GM12878 (cell line): ENCODE measurements around the gene PLEKHG2. TPM values are rescaled to one million over a fixed set of nuclear protein-coding genes. Genes with fewer than 3 reads are reported as not detected.

Experiments
- BHLHE40 ChIP-seq, 2 experiments: fragments of 450-650 bp in 1 of 2; IDR thresholded peaks; 2 replicates each; pipeline ENCODE4 v1.6.1; 2011 to 2017; ENCODE audit warnings: low read depth in 2 of 2, borderline replicate concordance in 1 of 2, improper control_type of control experiment in 1 of 2, low read length in 1 of 2, mild to moderate bottlenecking in 1 of 2
- CEBPB ChIP-seq, 2 experiments: fragments of 150-350 bp in 1 of 2; IDR thresholded peaks; 2 replicates each; pipeline ENCODE4 v1.6.1; 2012 to 2014; ENCODE audit warnings: low read depth in 2 of 2, low read length in 2 of 2, borderline replicate concordance in 1 of 2, inconsistent platforms in 1 of 2
- HDGF ChIP-seq: fragments of 450-650 bp; IDR thresholded peaks from 2 replicates; pipeline ENCODE4 v1.6.1; 2016; ENCODE audit warnings: antibody characterized with exemption
- KLF5 ChIP-seq: fragments of 450-650 bp; IDR thresholded peaks from 2 replicates; pipeline ENCODE4 v1.6.1; 2014; ENCODE audit warnings: mild to moderate bottlenecking; ENCODE audit not compliant: partially characterized antibody
- MEF2A ChIP-seq: IDR thresholded peaks from 2 replicates; pipeline ENCODE4 v1.6.1; 2011; ENCODE audit warnings: low read depth, mild to moderate bottlenecking, low read length, moderate library complexity; ENCODE audit not compliant: insufficient read depth
- MEF2B ChIP-seq: fragments of 450-650 bp; IDR thresholded peaks from 2 replicates; pipeline ENCODE4 v1.6.1; 2018; ENCODE audit warnings: mild to moderate bottlenecking, moderate library complexity; ENCODE audit not compliant: partially characterized antibody, poor library complexity, severe bottlenecking
- NR2C1 ChIP-seq: fragments of 450-650 bp; IDR thresholded peaks from 2 replicates; pipeline ENCODE4 v1.6.1; 2017; ENCODE audit warnings: antibody characterized with exemption, mild to moderate bottlenecking, moderate library complexity
- NR2F1 ChIP-seq: fragments of 450-650 bp; conservative IDR thresholded peaks from 2 replicates; pipeline ENCODE4 v1.6.1; 2017; ENCODE audit warnings: mild to moderate bottlenecking
- RUNX3 ChIP-seq: IDR thresholded peaks from 2 replicates; pipeline ENCODE4 v1.6.1; 2012; ENCODE audit warnings: low read length, inconsistent platforms
- SREBF2 ChIP-seq: IDR thresholded peaks from 2 replicates; pipeline ENCODE4 v1.6.1; 2012; ENCODE audit warnings: mild to moderate bottlenecking, low read length
- SRF ChIP-seq, 2 experiments: IDR thresholded peaks; 2 replicates each; pipeline ENCODE4 v1.6.1; 2011; ENCODE audit warnings: low read depth in 2 of 2, low read length in 2 of 2, mild to moderate bottlenecking in 1 of 2, moderate library complexity in 1 of 2
- TAF1 ChIP-seq: IDR thresholded peaks from 2 replicates; pipeline ENCODE4 v1.6.1; 2011; ENCODE audit warnings: mild to moderate bottlenecking, low read depth, low read length, borderline replicate concordance
- polyA plus RNA-seq, 11 experiments: library from polyadenylated mRNA; depleted of rRNA in 4 of 11; unstranded in 6 of 11; stranded (reverse) in 5 of 11; fragments of >200 nt; fragmentation: Nextera tagmentation in 4 of 11; fragmentation: Illumina TruSeq in 1 of 11; extraction: Ambion mirVana in 4 of 11; extraction: Trizol in 1 of 11; gene quantifications; 1 replicate in 1 of 11; 2 replicates in 10 of 11; pipeline versions ENCODE4 v1.2.1 to v1.2.3, GENCODE V29; 2011 to 2016; ENCODE audit warnings: inconsistent platforms in 2 of 11, missing spikeins in 2 of 11, low read depth in 1 of 11
- total RNA-seq, 4 experiments: library from RNA; depleted of rRNA in 3 of 4; stranded (reverse); fragments of >200 nt in 3 of 4; fragmentation: Illumina TruSeq in 1 of 4; extraction: Trizol in 1 of 4; gene quantifications; 2 replicates each; pipeline versions ENCODE4 v1.2.1 to v1.2.3, GENCODE V29; 2013 to 2021
- TF ChIP-seq, protein P1 (sequence below): fragments of 150-350 bp; IDR thresholded peaks from 2 replicates; pipeline ENCODE4 v1.6.1; 2016; ENCODE audit warnings: low read depth, low read length
- TF ChIP-seq, protein P2 (sequence below): fragments of 450-650 bp; IDR thresholded peaks from 2 replicates; pipeline ENCODE4 v1.6.1; 2016; ENCODE audit warnings: mild to moderate bottlenecking
- TF ChIP-seq, protein P3 (sequence below): fragments of 450-650 bp; IDR thresholded peaks from 2 replicates; pipeline ENCODE4 v1.6.1; 2017; ENCODE audit warnings: mild to moderate bottlenecking, moderate library complexity
- TF ChIP-seq, protein P4 (sequence below): fragments of 450-650 bp; IDR thresholded peaks from 2 replicates; pipeline ENCODE4 v1.6.1; 2016; ENCODE audit warnings: mild to moderate bottlenecking, moderate library complexity, borderline replicate concordance

The PLEKHG2 gene
- total and polyA plus RNA-seq, 10 of the 15 experiments (the other 5 are each of a cell fraction or from before 2014, with no cell fraction given) = 3.0 to 62.5 (median 17.2) TPM

DNA sequence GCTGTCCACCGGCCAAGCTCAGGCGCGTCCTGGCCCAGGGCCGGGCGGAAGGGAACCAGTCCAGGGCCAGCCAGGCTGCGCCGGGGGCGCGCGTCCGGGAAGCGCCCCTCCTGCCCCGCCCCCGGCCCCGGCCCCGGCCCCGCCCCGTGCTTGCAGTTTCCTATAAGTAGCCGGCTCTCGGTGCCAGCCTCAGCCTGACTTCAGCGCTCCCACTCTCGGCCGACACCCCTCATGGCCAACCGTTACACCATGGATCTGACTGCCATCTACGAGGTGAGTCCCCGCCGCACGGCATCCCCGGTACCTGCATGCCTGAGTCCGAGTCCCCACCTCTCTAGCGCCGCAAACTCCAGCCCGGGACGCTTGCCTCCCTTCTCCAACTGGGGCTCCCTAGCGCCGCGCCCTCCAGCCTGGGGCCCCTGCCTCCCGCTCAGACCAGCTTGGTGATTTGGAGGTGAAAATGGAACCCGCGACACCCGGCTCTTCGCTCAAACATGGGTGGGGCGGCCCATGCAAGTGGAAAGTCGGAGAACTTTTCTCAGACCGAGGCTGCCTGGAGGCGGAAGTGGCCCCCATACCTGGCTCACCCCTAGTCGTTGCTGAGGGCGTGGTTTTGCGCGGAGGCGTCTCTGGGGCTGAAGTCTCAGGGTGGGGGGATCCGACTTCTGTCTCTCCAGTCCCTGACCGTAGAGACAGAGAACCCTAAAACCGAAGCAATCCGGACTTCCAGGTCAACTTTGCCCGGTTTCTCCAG lies 5.6 kb upstream of the PLEKHG2 start, which contains the start of gene ZFP36 (continued):
- TF ChIP-seq, protein P1, sequence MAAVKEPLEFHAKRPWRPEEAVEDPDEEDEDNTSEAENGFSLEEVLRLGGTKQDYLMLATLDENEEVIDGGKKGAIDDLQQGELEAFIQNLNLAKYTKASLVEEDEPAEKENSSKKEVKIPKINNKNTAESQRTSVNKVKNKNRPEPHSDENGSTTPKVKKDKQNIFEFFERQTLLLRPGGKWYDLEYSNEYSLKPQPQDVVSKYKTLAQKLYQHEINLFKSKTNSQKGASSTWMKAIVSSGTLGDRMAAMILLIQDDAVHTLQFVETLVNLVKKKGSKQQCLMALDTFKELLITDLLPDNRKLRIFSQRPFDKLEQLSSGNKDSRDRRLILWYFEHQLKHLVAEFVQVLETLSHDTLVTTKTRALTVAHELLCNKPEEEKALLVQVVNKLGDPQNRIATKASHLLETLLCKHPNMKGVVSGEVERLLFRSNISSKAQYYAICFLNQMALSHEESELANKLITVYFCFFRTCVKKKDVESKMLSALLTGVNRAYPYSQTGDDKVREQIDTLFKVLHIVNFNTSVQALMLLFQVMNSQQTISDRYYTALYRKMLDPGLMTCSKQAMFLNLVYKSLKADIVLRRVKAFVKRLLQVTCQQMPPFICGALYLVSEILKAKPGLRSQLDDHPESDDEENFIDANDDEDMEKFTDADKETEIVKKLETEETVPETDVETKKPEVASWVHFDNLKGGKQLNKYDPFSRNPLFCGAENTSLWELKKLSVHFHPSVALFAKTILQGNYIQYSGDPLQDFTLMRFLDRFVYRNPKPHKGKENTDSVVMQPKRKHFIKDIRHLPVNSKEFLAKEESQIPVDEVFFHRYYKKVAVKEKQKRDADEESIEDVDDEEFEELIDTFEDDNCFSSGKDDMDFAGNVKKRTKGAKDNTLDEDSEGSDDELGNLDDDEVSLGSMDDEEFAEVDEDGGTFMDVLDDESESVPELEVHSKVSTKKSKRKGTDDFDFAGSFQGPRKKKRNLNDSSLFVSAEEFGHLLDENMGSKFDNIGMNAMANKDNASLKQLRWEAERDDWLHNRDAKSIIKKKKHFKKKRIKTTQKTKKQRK = no peak
- TF ChIP-seq KLF5 (peak; percentile 21), MEF2A (no peak), RUNX3 (no peak), TAF1 (peak; percentile 42; the same call in 1 of the 2 replicates), SREBF2 (no peak), CEBPB (IDR thresholded peaks at IDR 0.05; ENCODE audit: borderline replicate concordance in 1 of 2, low read depth in 2 of 2, low read length in 2 of 2) (no peak), SRF (IDR thresholded peaks at IDR 0.05; ENCODE audit: low read depth in 2 of 2, low read length in 2 of 2) (peak; percentile 97 to 98), NR2F1 (no peak), BHLHE40 (IDR thresholded peaks at IDR 0.05; ENCODE audit: borderline replicate concordance in 1 of 2, low read depth in 2 of 2, low read length in 1 of 2) (peak; percentile 48 to 59; a peak in 3 of 4 replicates), HDGF (no peak), NR2C1 (no peak), MEF2B (no peak)
- TF ChIP-seq, protein P2, sequence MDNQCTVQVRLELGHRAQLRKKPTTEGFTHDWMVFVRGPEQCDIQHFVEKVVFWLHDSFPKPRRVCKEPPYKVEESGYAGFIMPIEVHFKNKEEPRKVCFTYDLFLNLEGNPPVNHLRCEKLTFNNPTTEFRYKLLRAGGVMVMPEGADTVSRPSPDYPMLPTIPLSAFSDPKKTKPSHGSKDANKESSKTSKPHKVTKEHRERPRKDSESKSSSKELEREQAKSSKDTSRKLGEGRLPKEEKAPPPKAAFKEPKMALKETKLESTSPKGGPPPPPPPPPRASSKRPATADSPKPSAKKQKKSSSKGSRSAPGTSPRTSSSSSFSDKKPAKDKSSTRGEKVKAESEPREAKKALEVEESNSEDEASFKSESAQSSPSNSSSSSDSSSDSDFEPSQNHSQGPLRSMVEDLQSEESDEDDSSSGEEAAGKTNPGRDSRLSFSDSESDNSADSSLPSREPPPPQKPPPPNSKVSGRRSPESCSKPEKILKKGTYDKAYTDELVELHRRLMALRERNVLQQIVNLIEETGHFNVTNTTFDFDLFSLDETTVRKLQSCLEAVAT = peak; percentile 99
- TF ChIP-seq, protein P3, sequence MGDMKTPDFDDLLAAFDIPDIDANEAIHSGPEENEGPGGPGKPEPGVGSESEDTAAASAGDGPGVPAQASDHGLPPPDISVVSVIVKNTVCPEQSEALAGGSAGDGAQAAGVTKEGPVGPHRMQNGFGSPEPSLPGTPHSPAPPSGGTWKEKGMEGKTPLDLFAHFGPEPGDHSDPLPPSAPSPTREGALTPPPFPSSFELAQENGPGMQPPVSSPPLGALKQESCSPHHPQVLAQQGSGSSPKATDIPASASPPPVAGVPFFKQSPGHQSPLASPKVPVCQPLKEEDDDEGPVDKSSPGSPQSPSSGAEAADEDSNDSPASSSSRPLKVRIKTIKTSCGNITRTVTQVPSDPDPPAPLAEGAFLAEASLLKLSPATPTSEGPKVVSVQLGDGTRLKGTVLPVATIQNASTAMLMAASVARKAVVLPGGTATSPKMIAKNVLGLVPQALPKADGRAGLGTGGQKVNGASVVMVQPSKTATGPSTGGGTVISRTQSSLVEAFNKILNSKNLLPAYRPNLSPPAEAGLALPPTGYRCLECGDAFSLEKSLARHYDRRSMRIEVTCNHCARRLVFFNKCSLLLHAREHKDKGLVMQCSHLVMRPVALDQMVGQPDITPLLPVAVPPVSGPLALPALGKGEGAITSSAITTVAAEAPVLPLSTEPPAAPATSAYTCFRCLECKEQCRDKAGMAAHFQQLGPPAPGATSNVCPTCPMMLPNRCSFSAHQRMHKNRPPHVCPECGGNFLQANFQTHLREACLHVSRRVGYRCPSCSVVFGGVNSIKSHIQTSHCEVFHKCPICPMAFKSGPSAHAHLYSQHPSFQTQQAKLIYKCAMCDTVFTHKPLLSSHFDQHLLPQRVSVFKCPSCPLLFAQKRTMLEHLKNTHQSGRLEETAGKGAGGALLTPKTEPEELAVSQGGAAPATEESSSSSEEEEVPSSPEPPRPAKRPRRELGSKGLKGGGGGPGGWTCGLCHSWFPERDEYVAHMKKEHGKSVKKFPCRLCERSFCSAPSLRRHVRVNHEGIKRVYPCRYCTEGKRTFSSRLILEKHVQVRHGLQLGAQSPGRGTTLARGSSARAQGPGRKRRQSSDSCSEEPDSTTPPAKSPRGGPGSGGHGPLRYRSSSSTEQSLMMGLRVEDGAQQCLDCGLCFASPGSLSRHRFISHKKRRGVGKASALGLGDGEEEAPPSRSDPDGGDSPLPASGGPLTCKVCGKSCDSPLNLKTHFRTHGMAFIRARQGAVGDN = peak; percentile 99
- TF ChIP-seq, protein P4, sequence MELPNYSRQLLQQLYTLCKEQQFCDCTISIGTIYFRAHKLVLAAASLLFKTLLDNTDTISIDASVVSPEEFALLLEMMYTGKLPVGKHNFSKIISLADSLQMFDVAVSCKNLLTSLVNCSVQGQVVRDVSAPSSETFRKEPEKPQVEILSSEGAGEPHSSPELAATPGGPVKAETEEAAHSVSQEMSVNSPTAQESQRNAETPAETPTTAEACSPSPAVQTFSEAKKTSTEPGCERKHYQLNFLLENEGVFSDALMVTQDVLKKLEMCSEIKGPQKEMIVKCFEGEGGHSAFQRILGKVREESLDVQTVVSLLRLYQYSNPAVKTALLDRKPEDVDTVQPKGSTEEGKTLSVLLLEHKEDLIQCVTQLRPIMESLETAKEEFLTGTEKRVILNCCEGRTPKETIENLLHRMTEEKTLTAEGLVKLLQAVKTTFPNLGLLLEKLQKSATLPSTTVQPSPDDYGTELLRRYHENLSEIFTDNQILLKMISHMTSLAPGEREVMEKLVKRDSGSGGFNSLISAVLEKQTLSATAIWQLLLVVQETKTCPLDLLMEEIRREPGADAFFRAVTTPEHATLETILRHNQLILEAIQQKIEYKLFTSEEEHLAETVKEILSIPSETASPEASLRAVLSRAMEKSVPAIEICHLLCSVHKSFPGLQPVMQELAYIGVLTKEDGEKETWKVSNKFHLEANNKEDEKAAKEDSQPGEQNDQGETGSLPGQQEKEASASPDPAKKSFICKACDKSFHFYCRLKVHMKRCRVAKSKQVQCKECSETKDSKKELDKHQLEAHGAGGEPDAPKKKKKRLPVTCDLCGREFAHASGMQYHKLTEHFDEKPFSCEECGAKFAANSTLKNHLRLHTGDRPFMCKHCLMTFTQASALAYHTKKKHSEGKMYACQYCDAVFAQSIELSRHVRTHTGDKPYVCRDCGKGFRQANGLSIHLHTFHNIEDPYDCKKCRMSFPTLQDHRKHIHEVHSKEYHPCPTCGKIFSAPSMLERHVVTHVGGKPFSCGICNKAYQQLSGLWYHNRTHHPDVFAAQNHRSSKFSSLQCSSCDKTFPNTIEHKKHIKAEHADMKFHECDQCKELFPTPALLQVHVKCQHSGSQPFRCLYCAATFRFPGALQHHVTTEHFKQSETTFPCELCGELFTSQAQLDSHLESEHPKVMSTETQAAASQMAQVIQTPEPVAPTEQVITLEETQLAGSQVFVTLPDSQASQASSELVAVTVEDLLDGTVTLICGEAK = no peak
